ENCODE measurements around the gene TMOD1. TPM values are rescaled to one million over a fixed set of nuclear protein-coding genes. Genes with fewer than 3 reads are reported as not detected.

Gene TMOD1
- total and polyA plus RNA-seq, 10 of the 15 experiments (the other 5 are each of a cell fraction or from before 2014, with no cell fraction given): 4.0 to 44.1 (median 15.4) TPM

- TF ChIP-seq USF1 (IDR thresholded peaks at IDR 0.05; ENCODE audit: borderline replicate concordance, extremely low read length, insufficient read depth, low read depth, low read length) (no peak), PKNOX1 (IDR thresholded peaks at IDR 0.05) (no peak), TAF1 (IDR thresholded peaks at IDR 0.05; ENCODE audit: borderline replicate concordance, low read depth, low read length) (no peak), SUZ12 (IDR thresholded peaks at IDR 0.05; ENCODE audit: unreplicated experiment) (no peak), BCLAF1 (IDR thresholded peaks at IDR 0.05) (no peak), SREBF1 (IDR thresholded peaks at IDR 0.05; ENCODE audit: low read length) (no peak)
- TF ChIP-seq, protein P1, sequence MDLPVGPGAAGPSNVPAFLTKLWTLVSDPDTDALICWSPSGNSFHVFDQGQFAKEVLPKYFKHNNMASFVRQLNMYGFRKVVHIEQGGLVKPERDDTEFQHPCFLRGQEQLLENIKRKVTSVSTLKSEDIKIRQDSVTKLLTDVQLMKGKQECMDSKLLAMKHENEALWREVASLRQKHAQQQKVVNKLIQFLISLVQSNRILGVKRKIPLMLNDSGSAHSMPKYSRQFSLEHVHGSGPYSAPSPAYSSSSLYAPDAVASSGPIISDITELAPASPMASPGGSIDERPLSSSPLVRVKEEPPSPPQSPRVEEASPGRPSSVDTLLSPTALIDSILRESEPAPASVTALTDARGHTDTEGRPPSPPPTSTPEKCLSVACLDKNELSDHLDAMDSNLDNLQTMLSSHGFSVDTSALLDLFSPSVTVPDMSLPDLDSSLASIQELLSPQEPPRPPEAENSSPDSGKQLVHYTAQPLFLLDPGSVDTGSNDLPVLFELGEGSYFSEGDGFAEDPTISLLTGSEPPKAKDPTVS (IDR thresholded peaks at IDR 0.05; ENCODE audit: low read depth, low read length): no peak
Measured at GRCh38 chr9:97577051-97577450, 75.6 kb downstream of the TMOD1 start (continued).
